ENCODE measurements around the gene BCO1. TPM values are rescaled to one million over a fixed set of nuclear protein-coding genes. Genes with fewer than 3 reads are reported as not detected.

Gene BCO1, protein sequence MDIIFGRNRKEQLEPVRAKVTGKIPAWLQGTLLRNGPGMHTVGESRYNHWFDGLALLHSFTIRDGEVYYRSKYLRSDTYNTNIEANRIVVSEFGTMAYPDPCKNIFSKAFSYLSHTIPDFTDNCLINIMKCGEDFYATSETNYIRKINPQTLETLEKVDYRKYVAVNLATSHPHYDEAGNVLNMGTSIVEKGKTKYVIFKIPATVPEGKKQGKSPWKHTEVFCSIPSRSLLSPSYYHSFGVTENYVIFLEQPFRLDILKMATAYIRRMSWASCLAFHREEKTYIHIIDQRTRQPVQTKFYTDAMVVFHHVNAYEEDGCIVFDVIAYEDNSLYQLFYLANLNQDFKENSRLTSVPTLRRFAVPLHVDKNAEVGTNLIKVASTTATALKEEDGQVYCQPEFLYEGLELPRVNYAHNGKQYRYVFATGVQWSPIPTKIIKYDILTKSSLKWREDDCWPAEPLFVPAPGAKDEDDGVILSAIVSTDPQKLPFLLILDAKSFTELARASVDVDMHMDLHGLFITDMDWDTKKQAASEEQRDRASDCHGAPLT
- total RNA-seq (ENCODE audit: unreplicated experiment) = not detected
- long read RNA-seq = 0 reads

DNA sequence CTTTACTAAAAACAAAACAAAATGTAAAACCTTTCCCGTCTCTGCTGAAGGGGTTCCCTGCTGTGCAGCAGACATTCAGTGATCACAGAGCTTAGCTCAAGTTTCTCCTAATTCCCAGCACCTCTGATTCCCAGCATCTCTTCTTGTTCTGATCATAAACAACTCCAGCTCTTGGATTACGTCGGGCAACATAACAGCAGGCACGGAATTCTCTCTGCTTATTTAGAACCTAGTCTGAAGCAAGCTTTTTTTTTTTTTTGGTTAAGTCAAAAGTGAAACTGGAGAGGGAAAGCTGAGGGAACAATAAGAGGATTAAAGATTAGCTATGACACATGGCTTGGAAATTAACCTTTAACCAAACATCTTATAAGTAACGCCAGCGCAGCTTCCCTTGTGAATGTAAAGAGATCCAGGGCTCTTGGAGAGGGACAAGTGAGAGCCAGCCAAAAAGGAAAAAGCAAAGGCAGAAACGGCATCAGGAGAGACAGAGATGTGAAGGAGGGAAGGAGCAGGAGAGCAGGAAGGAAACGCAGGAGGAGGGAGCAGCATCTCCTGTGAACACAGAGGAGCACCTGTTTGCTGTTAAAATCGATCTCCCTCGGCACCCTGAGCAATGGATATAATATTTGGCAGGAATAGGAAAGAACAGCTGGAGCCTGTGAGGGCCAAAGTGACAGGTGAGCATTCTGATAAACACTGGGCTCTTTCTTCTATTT, at the start of gene BCO1:
TSS of gene BCO1 (plus strand) at position 394 of the 716 bp plus-strand sequence. CDS start at position 614, 220 bp downstream.
- Mint-ChIP-seq H3K36me3 (ENCODE audit: low read depth, unreplicated experiment) (no peaks in the 10 kb centered on the region), H3K4me3 (ENCODE audit: unreplicated experiment) (no peak within 1 kb of the TSS), H3K27me3 (ENCODE audit: unreplicated experiment) (peaks cover 2% of the 10 kb centered on the region), H3K27ac (ENCODE audit: unreplicated experiment) (no peak within 1 kb of the TSS), H3K9me3 (ENCODE audit: unreplicated experiment) (no peaks in the 10 kb centered on the region), H3K4me1 (ENCODE audit: unreplicated experiment) (peaks cover 6% of the 10 kb centered on the region)
- TF ChIP-seq, protein P1, sequence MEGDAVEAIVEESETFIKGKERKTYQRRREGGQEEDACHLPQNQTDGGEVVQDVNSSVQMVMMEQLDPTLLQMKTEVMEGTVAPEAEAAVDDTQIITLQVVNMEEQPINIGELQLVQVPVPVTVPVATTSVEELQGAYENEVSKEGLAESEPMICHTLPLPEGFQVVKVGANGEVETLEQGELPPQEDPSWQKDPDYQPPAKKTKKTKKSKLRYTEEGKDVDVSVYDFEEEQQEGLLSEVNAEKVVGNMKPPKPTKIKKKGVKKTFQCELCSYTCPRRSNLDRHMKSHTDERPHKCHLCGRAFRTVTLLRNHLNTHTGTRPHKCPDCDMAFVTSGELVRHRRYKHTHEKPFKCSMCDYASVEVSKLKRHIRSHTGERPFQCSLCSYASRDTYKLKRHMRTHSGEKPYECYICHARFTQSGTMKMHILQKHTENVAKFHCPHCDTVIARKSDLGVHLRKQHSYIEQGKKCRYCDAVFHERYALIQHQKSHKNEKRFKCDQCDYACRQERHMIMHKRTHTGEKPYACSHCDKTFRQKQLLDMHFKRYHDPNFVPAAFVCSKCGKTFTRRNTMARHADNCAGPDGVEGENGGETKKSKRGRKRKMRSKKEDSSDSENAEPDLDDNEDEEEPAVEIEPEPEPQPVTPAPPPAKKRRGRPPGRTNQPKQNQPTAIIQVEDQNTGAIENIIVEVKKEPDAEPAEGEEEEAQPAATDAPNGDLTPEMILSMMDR (IDR thresholded peaks at IDR 0.05; ENCODE audit: unreplicated experiment) = no peak
- no peak for DNase-seq (ENCODE audit: low spot score)

DNA sequence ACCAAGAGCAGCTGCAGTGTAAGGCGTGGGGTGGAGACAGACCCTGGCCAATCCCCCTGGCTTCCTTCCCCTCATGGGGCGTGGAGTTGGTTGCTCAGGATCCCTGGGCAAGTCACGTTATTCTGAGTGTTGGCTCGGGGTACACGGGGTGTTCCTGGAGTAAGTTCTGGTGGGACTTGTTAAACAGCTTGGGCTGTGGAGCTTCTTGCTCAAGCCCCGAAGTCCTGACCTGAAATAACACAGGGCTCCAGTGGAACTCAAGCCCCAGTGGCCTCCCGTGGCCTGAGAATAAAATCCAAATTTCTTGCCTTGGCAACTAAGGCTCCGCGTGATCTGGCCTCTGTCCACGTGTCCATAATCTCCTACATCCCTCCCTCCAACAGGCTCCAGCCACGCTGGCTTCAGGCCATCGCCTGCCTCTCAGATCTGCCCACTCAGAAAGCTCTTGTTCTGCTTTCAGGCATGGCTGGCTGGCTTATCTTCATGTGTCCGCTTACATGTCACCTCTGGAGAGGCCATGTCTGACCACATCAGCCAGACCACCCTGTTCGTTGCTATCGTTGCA, 49.3 kb upstream of the BCO1 start:
- no peaks in the 10 kb centered on the region for H3K4me1 Mint-ChIP-seq (ENCODE audit: unreplicated experiment)
- H3K9me3 Mint-ChIP-seq (ENCODE audit: unreplicated experiment) = no peaks in the 10 kb centered on the region
- no peak overlapping the region for H3K4me3 Mint-ChIP-seq (ENCODE audit: unreplicated experiment)
- H3K27me3 Mint-ChIP-seq (ENCODE audit: unreplicated experiment) = peaks cover 8% of the 10 kb centered on the region
- DNase-seq (ENCODE audit: low spot score) = no peak
- no peak overlapping the region for H3K27ac Mint-ChIP-seq (ENCODE audit: unreplicated experiment)
- no peaks in the 10 kb centered on the region for H3K36me3 Mint-ChIP-seq (ENCODE audit: low read depth, unreplicated experiment)
- TF ChIP-seq, protein P1 (IDR thresholded peaks at IDR 0.05; ENCODE audit: unreplicated experiment) = no peak

DNA sequence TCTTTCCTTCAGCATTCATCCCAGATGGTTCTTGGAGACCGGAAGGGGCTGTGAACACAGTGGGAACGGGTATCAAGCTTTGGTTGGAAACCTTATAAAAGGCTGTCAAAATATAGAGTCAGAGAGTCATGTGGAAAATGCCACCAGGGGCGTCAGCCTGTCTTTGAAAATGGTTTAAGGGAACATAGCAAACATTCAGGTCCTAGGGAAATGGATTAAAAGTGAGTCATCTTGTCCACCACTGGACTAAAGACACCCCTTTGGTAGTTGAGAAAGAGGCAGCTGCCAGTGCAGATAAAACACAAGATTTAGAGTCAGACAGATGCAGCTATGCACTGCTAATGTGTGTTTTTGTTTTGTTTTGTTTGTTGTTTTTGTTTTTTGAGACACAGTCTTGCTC, 47.8 kb upstream of the BCO1 start:
- Mint-ChIP-seq H3K27ac (ENCODE audit: unreplicated experiment) (no peak overlapping the region), H3K4me3 (ENCODE audit: unreplicated experiment) (no peak overlapping the region), H3K27me3 (ENCODE audit: unreplicated experiment) (peaks cover 5% of the 10 kb centered on the region), H3K9me3 (ENCODE audit: unreplicated experiment) (no peaks in the 10 kb centered on the region), H3K4me1 (ENCODE audit: unreplicated experiment) (no peaks in the 10 kb centered on the region), H3K36me3 (ENCODE audit: low read depth, unreplicated experiment) (no peaks in the 10 kb centered on the region)
- TF ChIP-seq, protein P1 (IDR thresholded peaks at IDR 0.05; ENCODE audit: unreplicated experiment) = no peak
- DNase-seq (ENCODE audit: low spot score) = no peak

DNA sequence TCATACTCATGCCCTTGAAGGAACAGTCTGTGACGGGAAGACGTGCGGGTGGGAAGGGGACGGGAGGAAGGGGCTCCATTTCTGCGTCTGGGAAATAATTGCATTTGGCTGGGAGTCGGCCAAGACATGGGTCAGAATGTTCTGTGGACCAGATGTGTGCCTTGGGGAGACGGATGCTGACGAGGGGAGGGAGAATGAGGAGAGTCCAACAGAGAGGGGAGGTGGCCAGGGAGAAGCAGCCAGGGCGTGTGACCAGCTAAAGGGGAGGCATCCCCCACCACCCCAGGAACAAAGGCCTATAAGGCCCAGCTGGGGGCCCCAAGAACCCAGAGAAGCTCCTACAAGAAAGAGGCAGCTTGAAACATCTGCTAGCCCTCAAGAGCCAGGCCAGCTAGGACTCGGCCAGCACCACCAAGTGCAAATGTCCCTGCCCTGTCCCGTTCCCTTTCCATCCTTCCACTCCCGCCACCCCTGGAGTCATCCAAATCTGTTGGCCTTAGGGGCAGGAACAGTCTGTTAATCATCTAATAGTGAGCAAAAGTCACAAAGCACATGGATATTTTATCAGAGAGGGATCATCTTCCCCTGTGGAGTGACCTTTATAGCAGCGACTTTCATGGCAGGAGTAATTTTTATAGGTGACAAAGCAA, 42.5 kb upstream of the BCO1 start:
- no peaks in the 10 kb centered on the region for H3K4me1 Mint-ChIP-seq (ENCODE audit: unreplicated experiment)
- no peak overlapping the region for H3K27ac Mint-ChIP-seq (ENCODE audit: unreplicated experiment)
- TF ChIP-seq, protein P1 (IDR thresholded peaks at IDR 0.05; ENCODE audit: unreplicated experiment) = no peak
- no peaks in the 10 kb centered on the region for H3K9me3 Mint-ChIP-seq (ENCODE audit: unreplicated experiment)
- no peak overlapping the region for H3K4me3 Mint-ChIP-seq (ENCODE audit: unreplicated experiment)
- H3K36me3 Mint-ChIP-seq (ENCODE audit: low read depth, unreplicated experiment) = no peaks in the 10 kb centered on the region
- DNase-seq (ENCODE audit: low spot score) = no peak
- H3K27me3 Mint-ChIP-seq (ENCODE audit: unreplicated experiment) = peaks cover 5% of the 10 kb centered on the region

Measured in endothelial cell (in vitro differentiated cells).